ENCODE results near the gene ACP2.

ACP2 gene

GRCh38 chr11:47249378-47249715 lies 733 bp upstream of the ACP2 start:
- TF ChIP-seq CTCF (IDR thresholded peaks at IDR 0.05; ENCODE audit: low read depth, low read length) = no peak

GRCh38 chr11:47248304-47248663 lies 330 bp downstream of the ACP2 start:
- TF ChIP-seq CTCF (IDR thresholded peaks at IDR 0.05; ENCODE audit: low read depth, low read length) = no peak
- no peak for DNase-seq (ENCODE audit: extremely low read depth, low read depth)

More at GRCh38 chr11:47249378-47249715, 733 bp upstream of the ACP2 start:
- no peak for DNase-seq (ENCODE audit: extremely low read depth, low read depth)

GRCh38 chr11:47247502-47247901 lies 1.1 kb downstream of the ACP2 start:
- no peak for TF ChIP-seq CTCF (IDR thresholded peaks at IDR 0.05; ENCODE audit: low read depth, low read length)
- DNase-seq (ENCODE audit: extremely low read depth, low read depth) = no peak

- no peak for TF ChIP-seq CTCF (IDR thresholded peaks at IDR 0.05; ENCODE audit: low read depth, low read length)
- DNase-seq (ENCODE audit: extremely low read depth, low read depth) = no peak
Observed at GRCh38 chr11:47245611-47246357, 2.8 kb downstream of the ACP2 start.

GRCh38 chr11:47244448-47245350 lies 3.9 kb downstream of the ACP2 start:
- TF ChIP-seq CTCF (IDR thresholded peaks at IDR 0.05; ENCODE audit: low read depth, low read length) = no peak
- no peak for DNase-seq (ENCODE audit: extremely low read depth, low read depth)

GRCh38 chr11:47243454-47243853 lies 5.2 kb downstream of the ACP2 start:
- no peak for DNase-seq (ENCODE audit: extremely low read depth, low read depth)
- no peak for TF ChIP-seq CTCF (IDR thresholded peaks at IDR 0.05; ENCODE audit: low read depth, low read length)

GRCh38 chr11:47242596-47243192 lies 5.9 kb downstream of the ACP2 start:
- no peak for DNase-seq (ENCODE audit: extremely low read depth, low read depth)
- no peak for TF ChIP-seq CTCF (IDR thresholded peaks at IDR 0.05; ENCODE audit: low read depth, low read length)

Measured in AG09319 (cell line).